CD14-positive monocyte (primary cell): Measurements from ENCODE around the gene DPP6. TPM values are rescaled to one million over a fixed set of nuclear protein-coding genes. Genes with fewer than 3 reads are reported as not detected.

ENCODE experiments used
- DNase-seq, 3 donors: peaks; one replicate each; pipeline ENCODE4 v3.0.0-alpha.2; 2011 to 2022
- H2AFZ ChIP-seq: 2 replicates; pipeline ENCODE4 v1.6.0; 2012; ENCODE audit warnings: mild to moderate bottlenecking, low read depth, low read length, inconsistent platforms; ENCODE audit not compliant: insufficient read depth, poor library complexity, severe bottlenecking
- H3K27ac ChIP-seq, 2 donors: 1 replicate in 1 of 2; 2 replicates in 1 of 2; pipeline ENCODE4 v1.5.1; 2012 to 2013; ENCODE audit warnings: low read length in 2 of 2, control low read depth in 1 of 2, inconsistent platforms in 1 of 2, low read depth in 1 of 2, mild to moderate bottlenecking in 1 of 2
- H3K27me3 ChIP-seq, 2 donors: one replicate each; pipeline versions ENCODE4 v1.6.0 to v1.6.1; 2011 to 2013; ENCODE audit warnings: low read length in 2 of 2; ENCODE audit not compliant: control insufficient read depth in 2 of 2, insufficient read depth in 2 of 2
- H3K36me3 ChIP-seq, 2 donors: replicated peaks in 1 of 2; 1 replicate in 1 of 2; 2 replicates in 1 of 2; pipeline versions ENCODE4 v1.5.1 to v1.6.1; 2012 to 2013; ENCODE audit warnings: low read length in 2 of 2, control low read depth in 1 of 2, inconsistent platforms in 1 of 2, mild to moderate bottlenecking in 1 of 2; ENCODE audit not compliant: insufficient read depth in 2 of 2, control insufficient read depth in 1 of 2
- H3K4me1 ChIP-seq, 2 donors: 1 replicate in 1 of 2; 2 replicates in 1 of 2; pipeline versions ENCODE4 v1.5.1 to v1.6.1; 2012 to 2013; ENCODE audit warnings: low read length in 2 of 2, control low read depth in 1 of 2, inconsistent platforms in 1 of 2, mild to moderate bottlenecking in 1 of 2, moderate library complexity in 1 of 2; ENCODE audit not compliant: insufficient read depth in 2 of 2, control insufficient read depth in 1 of 2
- H3K4me2 ChIP-seq: replicated peaks from 2 replicates; pipeline ENCODE3; 2012; ENCODE audit warnings: low read length, moderate library complexity, mild to moderate bottlenecking; ENCODE audit not compliant: poor library complexity, severe bottlenecking; ENCODE audit errors: extremely low read depth
- H3K4me3 ChIP-seq, 3 experiments: fragments of 200-600 bp in 1 of 3; sonication (generic) in 1 of 3; replicated peaks in 1 of 3; 1 replicate in 2 of 3; 2 replicates in 1 of 3; pipeline ENCODE4 v1.5.1; 2011 to 2013; ENCODE audit warnings: low read length in 3 of 3, mild to moderate bottlenecking in 3 of 3, control low read depth in 2 of 3, low read depth in 2 of 3, inconsistent platforms in 1 of 3, moderate library complexity in 1 of 3
- H3K79me2 ChIP-seq: 2 replicates; pipeline ENCODE4 v1.6.0; 2012; ENCODE audit warnings: mild to moderate bottlenecking, control low read depth, inconsistent platforms, low read length, moderate library complexity; ENCODE audit not compliant: insufficient read depth
- H3K9ac ChIP-seq: 2 replicates; pipeline ENCODE4 v1.6.0; 2017; ENCODE audit warnings: low read length, mild to moderate bottlenecking; ENCODE audit not compliant: insufficient read depth, poor library complexity, severe bottlenecking
- H3K9me3 ChIP-seq, 2 donors: replicated peaks in 1 of 2; 1 replicate in 1 of 2; 2 replicates in 1 of 2; pipeline versions ENCODE4 v1.5.1 to v1.6.1; 2012 to 2013; ENCODE audit warnings: low read length in 2 of 2, control low read depth in 1 of 2; ENCODE audit not compliant: control insufficient read depth in 1 of 2, insufficient read depth in 1 of 2
- H4K20me1 ChIP-seq: 2 replicates; pipeline ENCODE4 v1.6.0; 2012; ENCODE audit warnings: mild to moderate bottlenecking, low read length, control low read depth, moderate library complexity; ENCODE audit not compliant: insufficient read depth
- H3K27ac Mint-ChIP-seq, 7 donors: one replicate each; pipeline ENCODE4 v1.8.0; 2020; ENCODE audit warnings: mild to moderate bottlenecking in 7 of 7, mixed read lengths in 7 of 7, moderate library complexity in 6 of 7, inconsistent platforms in 2 of 7
- H3K27me3 Mint-ChIP-seq, 3 donors: one replicate each; pipeline ENCODE4 v1.8.0; 2021 to 2022; ENCODE audit warnings: low read depth in 3 of 3, mild to moderate bottlenecking in 3 of 3, mixed read lengths in 3 of 3, moderate library complexity in 3 of 3, inconsistent platforms in 1 of 3
- H3K36me3 Mint-ChIP-seq, 2 donors: one replicate each; pipeline ENCODE4 v1.8.0; 2020; ENCODE audit warnings: mixed read lengths in 2 of 2, inconsistent platforms in 1 of 2, mild to moderate bottlenecking in 1 of 2
- H3K4me1 Mint-ChIP-seq: one replicate; pipeline ENCODE4 v1.8.0; 2020; ENCODE audit warnings: mild to moderate bottlenecking, mixed read lengths
- H3K4me3 Mint-ChIP-seq, 2 donors: one replicate each; pipeline ENCODE4 v1.8.0; 2020; ENCODE audit warnings: mild to moderate bottlenecking in 2 of 2, mixed read lengths in 2 of 2, moderate library complexity in 1 of 2
- H3K9me3 Mint-ChIP-seq, 7 donors: one replicate each; pipeline ENCODE4 v1.8.0; 2020 to 2022; ENCODE audit warnings: mixed read lengths in 7 of 7, mild to moderate bottlenecking in 6 of 7, moderate library complexity in 6 of 7, inconsistent platforms in 2 of 7
- CTCF ChIP-seq: fragments of 200-600 bp; IDR thresholded peaks from one replicate; pipeline ENCODE4 v1.8.0; 2022; ENCODE audit warnings: antibody characterized with exemption, mild to moderate bottlenecking
- WGBS: methylation state at CpG from one replicate; pipeline ENCODE4 v1.1.5; 2013; ENCODE audit warnings: missing lambda C conversion rate; ENCODE audit not compliant: insufficient coverage; 5-methylcytosine and 5-hydroxymethylcytosine counted together
- intact Hi-C, 2 donors: fragments of 100-400 bp; cut with micrococcal nuclease; formaldehyde crosslinking; loops; one replicate each; pipeline versions ENCODE4 v1.15.0 to v1.15.1; 2023
- polyA plus RNA-seq, 3 donors: library from polyadenylated mRNA; depleted of rRNA in 1 of 3; unstranded in 2 of 3; stranded (reverse) in 1 of 3; fragments of 300-500 nt in 2 of 3; fragments of >200 nt in 1 of 3; fragmentation: Illumina TruSeq in 2 of 3; gene quantifications; 1 replicate in 2 of 3; 2 replicates in 1 of 3; pipeline ENCODE4 v1.2.3, GENCODE V29; 2012 to 2021

DPP6 gene
- polyA plus RNA-seq, 3 donors, result not detected

GRCh38 chr7:154364170-154364569, 312.0 kb downstream of the DPP6 start:
- intact Hi-C loops, result no loop called here
- Histone ChIP-seq H3K9ac (no peak overlapping the region), H3K4me2 (no peak overlapping the region), H3K27me3 (no peaks in the 10 kb centered on the region), H4K20me1 (no peaks in the 10 kb centered on the region), H3K4me1 (no peaks in the 10 kb centered on the region), H2AFZ (no peak overlapping the region), H3K36me3 (no peaks in the 10 kb centered on the region), H3K4me3 (no peak overlapping the region), H3K9me3 (peaks cover 48 to 50% of the 10 kb centered on the region in 2 donors), H3K27ac (no peak overlapping the region), H3K79me2 (no peaks in the 10 kb centered on the region)
- Mint-ChIP-seq H3K27ac (no peak overlapping the region), H3K27me3 (peaks cover 0 to 1% (median 0%) of the 10 kb centered on the region in 3 donors), H3K4me3 (no peak overlapping the region), H3K9me3 (peaks cover 5 to 37% (median 13%) of the 10 kb centered on the region in 7 donors), H3K4me1 (no peaks in the 10 kb centered on the region), H3K36me3 (no peaks in the 10 kb centered on the region)
- 76% methylated on average over 3 of the region's 6 CpGs for WGBS
- TF ChIP-seq CTCF, result no peak
- no peak for DNase-seq

GRCh38 chr7:154371424-154371823, 319.2 kb downstream of the DPP6 start:
- Mint-ChIP-seq H3K9me3 (peaks cover 5 to 38% (median 12%) of the 10 kb centered on the region in 7 donors), H3K27ac (no peak overlapping the region)

More at GRCh38 chr7:154371424-154371823, 319.2 kb downstream of the DPP6 start:
- DNase-seq, result no peak
- Histone ChIP-seq H3K4me2 (no peak overlapping the region), H3K36me3 (no peaks in the 10 kb centered on the region), H3K9me3 (peaks cover 54 to 66% of the 10 kb centered on the region in 2 donors), H2AFZ (no peak overlapping the region), H3K27me3 (no peaks in the 10 kb centered on the region), H3K9ac (no peak overlapping the region), H3K27ac (no peak overlapping the region), H3K4me1 (no peaks in the 10 kb centered on the region), H4K20me1 (no peaks in the 10 kb centered on the region), H3K79me2 (no peaks in the 10 kb centered on the region), H3K4me3 (no peak overlapping the region)
- Mint-ChIP-seq H3K4me3 (no peak overlapping the region), H3K27me3 (peaks cover 0 to 1% (median 0%) of the 10 kb centered on the region in 3 donors), H3K4me1 (no peaks in the 10 kb centered on the region), H3K36me3 (no peaks in the 10 kb centered on the region)
- intact Hi-C loops, result no loop called here
- WGBS, result 60% methylated on average over 7 of the region's 8 CpGs
- no peak for TF ChIP-seq CTCF
